CD4-positive, alpha-beta T cell treated with Interleukin-1 beta for 1 hour (primary cell): ENCODE results near the gene APOL1.
A peak's percentile ranks its signal among the peaks of the same experiment; 100 is the strongest.
"Not testable (repeated sequence)": the region's sequence is repeated elsewhere in the genome, so short reads cannot be mapped to it uniquely, and the experiment has no call there.

Experiments used
- DNase-seq, 2 donors: peaks; one replicate each; pipeline ENCODE4 v3.0.0-alpha.2; 2020 to 2022

APOL1 gene

GRCh38 chr22:36245805-36246356 is 7.1 kb upstream of the APOL1 start:
- no peak for DNase-seq

- DNase-seq: no peak
These were observed 6.2 kb upstream of the APOL1 start for GRCh38 chr22:36246718-36247117.

GRCh38 chr22:36247955-36248354 is 5.0 kb upstream of the APOL1 start:
- DNase-seq: no peak

- DNase-seq: no peak
These were observed 3.8 kb upstream of the APOL1 start for GRCh38 chr22:36249160-36249559.

- not testable (repeated sequence) for DNase-seq
These were observed 2.5 kb upstream of the APOL1 start for GRCh38 chr22:36250292-36250960.

- not testable (repeated sequence) for DNase-seq
These were observed 839 bp upstream of the APOL1 start for GRCh38 chr22:36251979-36252608.

- DNase-seq: no peak
These were observed 874 bp downstream of the APOL1 start for GRCh38 chr22:36253523-36254490.

GRCh38 chr22:36255572-36255971 is 2.6 kb downstream of the APOL1 start:
- DNase-seq: not testable (repeated sequence)

GRCh38 chr22:36256478-36256877 is 3.5 kb downstream of the APOL1 start:
- DNase-seq: no peak

GRCh38 chr22:36257308-36257707 is 4.4 kb downstream of the APOL1 start:
- DNase-seq: no peak

- DNase-seq: peak in 1 of 2 donors; percentile 36
These were observed 5.2 kb downstream of the APOL1 start for GRCh38 chr22:36257948-36258670.

GRCh38 chr22:36258701-36259614 is 6.0 kb downstream of the APOL1 start:
- DNase-seq: no peak

- no peak for DNase-seq
These were observed 6.8 kb downstream of the APOL1 start for GRCh38 chr22:36259615-36260300.

GRCh38 chr22:36261675-36262074 is 8.7 kb downstream of the APOL1 start:
- not testable (repeated sequence) for DNase-seq

GRCh38 chr22:36262307-36262706 is 9.4 kb downstream of the APOL1 start:
- not testable (repeated sequence) for DNase-seq

- not testable (repeated sequence) for DNase-seq
These were observed 10.3 kb downstream of the APOL1 start for GRCh38 chr22:36263216-36263673.

GRCh38 chr22:36263886-36264664 is 11.1 kb downstream of the APOL1 start:
- not testable (repeated sequence) for DNase-seq

GRCh38 chr22:36267058-36267457 is 14.1 kb downstream of the APOL1 start:
- no peak for DNase-seq

GRCh38 chr22:36267896-36268485 is 15.1 kb downstream of the APOL1 start:
- DNase-seq: no peak
